ENCODE results near the gene PYGO1.

DNA sequence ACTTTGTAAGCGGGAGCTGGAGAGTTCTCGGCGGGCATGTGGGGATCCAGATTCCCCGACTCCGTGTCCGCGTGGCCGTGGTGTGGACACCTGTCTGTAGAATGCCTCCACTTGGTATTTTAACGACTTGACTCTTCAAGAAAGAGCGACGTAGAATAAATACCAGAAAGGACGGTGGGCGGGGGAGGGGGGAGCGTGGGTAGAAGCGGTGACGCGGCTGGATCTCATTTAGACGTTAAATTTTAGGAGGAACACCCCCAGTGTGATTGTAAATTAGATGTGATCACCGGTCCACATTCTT lies 620 bp upstream of the PYGO1 start:
- TF ChIP-seq POLR2A (IDR thresholded peaks at IDR 0.05; ENCODE audit: low read length) (no peak), GATA1 (IDR thresholded peaks at IDR 0.05; ENCODE audit: low read depth, low read length) (no peak)

Data from erythroblast (primary cell).